Upper lobe of right lung (tissue), 1 donor: ENCODE results near the gene PTPRT. TPM values are rescaled to one million over a fixed set of nuclear protein-coding genes. Genes with fewer than 3 reads are reported as not detected.

Source experiments
- ATAC-seq: fragments of 200-7000 bp; cut with Tn5 transposase; one replicate; pipeline ENCODE4 v1.9.1; 2020; ENCODE audit warnings: mild to moderate bottlenecking, moderate library complexity
- DNase-seq: peaks from one replicate; pipeline ENCODE4 v3.0.0-alpha.2; 2020
- H3K27ac ChIP-seq: fragments of 200-600 bp; one replicate; pipeline ENCODE4 v1.8.0; 2022
- H3K27me3 ChIP-seq: fragments of 200-600 bp; one replicate; pipeline ENCODE4 v1.8.0; 2022; ENCODE audit warnings: mild to moderate bottlenecking
- H3K36me3 ChIP-seq: fragments of 200-600 bp; one replicate; pipeline ENCODE4 v1.8.0; 2022
- H3K4me1 ChIP-seq: fragments of 200-600 bp; one replicate; pipeline ENCODE4 v1.8.0; 2022
- H3K4me3 ChIP-seq: fragments of 200-600 bp; one replicate; pipeline ENCODE4 v1.8.0; 2022; ENCODE audit warnings: mild to moderate bottlenecking
- H3K9me3 ChIP-seq: fragments of 200-600 bp; one replicate; pipeline ENCODE4 v1.8.0; 2022
- CTCF ChIP-seq: fragments of 200-600 bp; IDR thresholded peaks from one replicate; pipeline ENCODE4 v1.8.0; 2022; ENCODE audit warnings: antibody characterized with exemption
- intact Hi-C: fragments of 100-400 bp; cut with DNase I; formaldehyde crosslinking; loops from one replicate; pipeline ENCODE4 v1.11.0; 2022
- total RNA-seq: library from RNA; stranded (reverse); fragmentation: NEBNext Ultra II Directional; extraction: Animal tissue kit (Norgen Biotek cat#: 25700); gene quantifications from one replicate; pipeline ENCODE4 v1.2.1, GENCODE V29; 2021
- donor health status: DM: no; HTN: yes; CAD: no; lungs with severe emphysema.

PTPRT gene
- total RNA-seq, 1 donor from 2014 or later, result 0.46 TPM

DNA sequence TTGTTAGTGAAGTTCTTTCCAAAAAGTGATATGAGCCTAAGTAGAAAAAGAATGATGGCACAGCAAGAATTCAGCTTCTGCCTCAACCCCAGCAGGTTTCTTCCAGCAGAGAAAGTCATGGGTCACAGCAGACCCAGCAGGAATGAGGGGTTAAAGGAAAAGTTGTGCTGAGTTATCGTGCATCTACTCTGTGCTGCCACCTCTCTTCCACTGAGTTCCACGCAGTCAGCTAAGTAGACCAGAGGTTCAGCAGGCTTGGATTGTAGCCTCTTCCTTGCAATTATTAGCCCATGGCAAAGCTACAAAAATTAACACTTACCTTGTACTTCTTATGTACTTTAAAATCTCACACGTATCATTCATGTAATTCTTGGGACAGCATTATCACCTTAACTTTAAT, 510.8 kb downstream of the PTPRT start:
- TF ChIP-seq CTCF, result peak; percentile 18
- ATAC-seq (no peak), DNase-seq (no peak)
- Histone ChIP-seq H3K36me3 (no peaks in the 10 kb centered on the region), H3K4me1 (no peaks in the 10 kb centered on the region), H3K27me3 (no peaks in the 10 kb centered on the region), H3K27ac (no peak overlapping the region), H3K4me3 (no peak overlapping the region), H3K9me3 (no peaks in the 10 kb centered on the region)
- intact Hi-C loops, result no loop called here

DNA sequence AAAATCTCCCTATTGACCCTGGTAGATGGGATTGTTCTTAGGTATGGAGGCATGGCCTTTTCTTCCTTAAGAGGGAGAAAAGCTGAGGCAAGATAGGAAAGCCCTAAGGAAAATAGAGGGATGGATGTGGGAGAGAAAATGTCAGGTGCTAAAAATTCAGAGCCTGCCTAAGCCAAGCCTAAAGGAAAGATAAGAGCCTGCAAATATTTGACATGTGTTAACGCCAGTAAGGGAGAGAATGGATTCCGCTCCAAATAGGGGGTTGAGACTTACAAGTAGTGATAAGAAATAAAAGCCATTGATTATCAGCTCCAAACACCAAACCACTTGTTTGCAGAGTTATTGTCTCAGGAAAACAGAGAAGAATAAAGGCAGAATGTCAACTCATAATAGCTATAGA, 533.6 kb downstream of the PTPRT start:
- Histone ChIP-seq H3K27me3 (no peaks in the 10 kb centered on the region), H3K4me1 (no peaks in the 10 kb centered on the region), H3K4me3 (no peak overlapping the region), H3K9me3 (no peaks in the 10 kb centered on the region), H3K36me3 (no peaks in the 10 kb centered on the region), H3K27ac (no peak overlapping the region)
- no peak for TF ChIP-seq CTCF
- intact Hi-C loops, result no loop called here
- ATAC-seq, result no peak
- no peak for DNase-seq

- no peak for TF ChIP-seq CTCF
- Histone ChIP-seq H3K27me3 (no peaks in the 10 kb centered on the region), H3K27ac (no peak overlapping the region), H3K4me1 (no peaks in the 10 kb centered on the region), H3K9me3 (no peaks in the 10 kb centered on the region), H3K36me3 (no peaks in the 10 kb centered on the region), H3K4me3 (no peak overlapping the region)
- DNase-seq (no peak), ATAC-seq (no peak)
- intact Hi-C loops, result no loop called here
Measured at GRCh38 chr20:42652266-42652665, 537.4 kb downstream of the PTPRT start.

DNA sequence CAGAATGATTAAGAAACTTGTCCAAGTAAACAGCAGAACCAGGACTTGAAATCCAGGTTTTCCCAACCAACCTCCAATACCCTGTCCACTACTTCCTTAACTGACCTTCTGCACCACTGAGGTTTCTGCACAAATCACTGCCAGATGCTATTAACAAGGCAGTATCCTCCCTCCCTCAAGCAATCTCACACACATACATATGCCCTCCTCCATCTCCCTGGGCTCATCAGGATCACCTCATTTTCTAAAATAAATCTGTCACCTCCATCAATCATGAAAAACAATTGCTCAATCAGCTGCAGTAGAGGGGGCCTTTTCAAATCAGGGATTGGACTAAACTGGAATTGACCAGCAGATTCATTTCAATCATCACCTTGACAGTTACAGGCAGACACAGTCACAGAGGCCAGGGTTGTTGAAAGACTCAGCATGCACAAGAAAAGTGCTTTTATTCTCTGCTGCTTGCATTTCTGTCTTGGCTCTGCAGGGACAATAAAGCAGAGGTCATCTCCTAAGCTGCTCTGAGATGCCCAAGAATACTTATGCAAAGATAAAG, 539.4 kb downstream of the PTPRT start:
- intact Hi-C loops, result no loop called here
- no peaks in the 10 kb centered on the region for H3K36me3 ChIP-seq
- no peak overlapping the region for H3K27ac ChIP-seq
- ATAC-seq, result no peak
- no peak for TF ChIP-seq CTCF
- no peaks in the 10 kb centered on the region for H3K9me3 ChIP-seq
- H3K4me3 ChIP-seq, result no peak overlapping the region
- no peaks in the 10 kb centered on the region for H3K27me3 ChIP-seq
- no peaks in the 10 kb centered on the region for H3K4me1 ChIP-seq
- DNase-seq, result no peak

DNA sequence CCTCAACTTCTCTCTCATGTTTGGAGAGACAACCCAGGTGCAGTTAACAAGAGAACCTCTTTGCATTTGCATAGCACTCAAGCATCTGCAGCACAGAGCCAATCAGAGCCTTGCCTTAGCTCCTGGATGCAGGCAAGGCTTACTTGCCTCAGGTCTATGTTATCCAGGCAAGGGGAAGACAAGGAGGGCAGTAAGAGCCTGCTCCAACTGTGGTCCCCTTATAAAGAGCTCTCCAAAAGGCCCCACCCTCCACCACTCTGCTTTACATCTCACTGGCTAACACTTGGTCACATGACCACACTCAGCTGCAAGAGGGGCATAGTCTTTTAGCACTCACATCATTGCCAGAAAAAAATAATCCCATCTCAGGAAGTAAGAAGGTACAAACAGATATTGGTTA, 540.0 kb downstream of the PTPRT start:
- no peaks in the 10 kb centered on the region for H3K9me3 ChIP-seq
- H3K27ac ChIP-seq, result no peak overlapping the region
- no peak overlapping the region for H3K4me3 ChIP-seq
- no peaks in the 10 kb centered on the region for H3K27me3 ChIP-seq
- DNase-seq (no peak), ATAC-seq (no peak)
- H3K4me1 ChIP-seq, result no peaks in the 10 kb centered on the region
- TF ChIP-seq CTCF, result no peak
- intact Hi-C loops, result no loop called here
- H3K36me3 ChIP-seq, result no peaks in the 10 kb centered on the region

- H3K4me1 ChIP-seq, result no peaks in the 10 kb centered on the region
- no peaks in the 10 kb centered on the region for H3K27me3 ChIP-seq
- no peaks in the 10 kb centered on the region for H3K36me3 ChIP-seq
- H3K4me3 ChIP-seq, result no peak overlapping the region
- no peaks in the 10 kb centered on the region for H3K9me3 ChIP-seq
- DNase-seq, result no peak
- no peak overlapping the region for H3K27ac ChIP-seq
- intact Hi-C loops, result no loop called here
- ATAC-seq, result peak; percentile 37
- TF ChIP-seq CTCF, result no peak
Measured at GRCh38 chr20:42646250-42646649, 543.5 kb downstream of the PTPRT start.
